ENCODE measurements around the gene GALNTL6.
"Not testable (repeated sequence)": the region's sequence is repeated elsewhere in the genome, so short reads cannot be mapped to it uniquely, and the experiment has no call there.

Gene GALNTL6

DNA sequence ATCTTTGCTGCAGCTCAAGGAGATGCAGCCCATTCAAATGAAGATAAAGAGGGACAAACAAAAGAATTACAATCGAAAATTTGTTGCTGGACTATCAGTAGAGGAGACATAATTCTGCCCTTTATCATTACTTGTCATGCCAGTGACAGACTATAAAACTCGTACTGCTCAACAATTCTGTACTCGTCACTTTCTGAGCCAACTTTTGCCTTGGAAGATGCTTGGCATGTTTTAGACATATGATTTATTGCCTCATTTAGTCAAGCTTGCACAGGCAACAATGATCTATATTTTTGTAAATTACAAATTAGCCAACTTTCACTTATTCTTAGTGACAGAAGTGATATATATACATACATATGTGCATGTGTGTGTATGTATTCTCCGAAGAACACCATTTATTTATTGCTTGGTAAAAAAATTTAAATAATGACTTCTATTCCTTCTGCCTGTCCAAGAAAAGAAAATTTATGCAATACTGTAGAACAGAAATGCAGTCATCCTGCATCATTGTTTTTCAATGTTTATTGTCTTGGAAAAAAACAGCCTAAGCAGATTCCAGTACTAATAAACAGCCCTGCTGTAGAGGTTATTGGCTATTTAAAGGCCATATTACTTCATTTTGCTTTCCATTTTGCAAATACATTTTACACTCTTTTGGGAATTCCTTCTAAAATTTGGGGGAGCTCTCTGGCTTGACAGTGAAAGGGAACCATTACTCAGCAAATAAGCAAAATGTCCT is 980.5 kb downstream of the GALNTL6 start:
- DNase-seq (ENCODE audit: insufficient read length, low spot score) = no peak
- FAIRE-seq = no peak

DNA sequence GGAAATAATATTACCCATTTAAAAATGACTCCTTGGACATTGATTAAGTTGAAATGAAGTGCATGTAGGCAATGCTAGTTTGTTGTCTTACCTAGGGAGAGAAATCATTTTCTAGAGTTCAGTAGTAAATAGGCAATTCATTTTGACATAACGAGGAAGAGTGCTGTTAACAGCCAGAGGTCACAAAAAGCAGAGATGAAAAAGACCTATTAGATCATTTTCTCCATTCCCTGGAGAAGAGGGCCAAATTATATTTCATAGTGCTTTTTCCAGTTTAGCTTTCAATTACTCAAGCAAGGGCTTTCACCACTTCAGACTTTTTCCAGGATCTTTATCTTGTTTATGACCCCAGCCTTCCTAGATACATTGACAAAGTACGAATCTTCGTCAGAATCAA is 981.1 kb downstream of the GALNTL6 start:
- TF ChIP-seq, protein P1, sequence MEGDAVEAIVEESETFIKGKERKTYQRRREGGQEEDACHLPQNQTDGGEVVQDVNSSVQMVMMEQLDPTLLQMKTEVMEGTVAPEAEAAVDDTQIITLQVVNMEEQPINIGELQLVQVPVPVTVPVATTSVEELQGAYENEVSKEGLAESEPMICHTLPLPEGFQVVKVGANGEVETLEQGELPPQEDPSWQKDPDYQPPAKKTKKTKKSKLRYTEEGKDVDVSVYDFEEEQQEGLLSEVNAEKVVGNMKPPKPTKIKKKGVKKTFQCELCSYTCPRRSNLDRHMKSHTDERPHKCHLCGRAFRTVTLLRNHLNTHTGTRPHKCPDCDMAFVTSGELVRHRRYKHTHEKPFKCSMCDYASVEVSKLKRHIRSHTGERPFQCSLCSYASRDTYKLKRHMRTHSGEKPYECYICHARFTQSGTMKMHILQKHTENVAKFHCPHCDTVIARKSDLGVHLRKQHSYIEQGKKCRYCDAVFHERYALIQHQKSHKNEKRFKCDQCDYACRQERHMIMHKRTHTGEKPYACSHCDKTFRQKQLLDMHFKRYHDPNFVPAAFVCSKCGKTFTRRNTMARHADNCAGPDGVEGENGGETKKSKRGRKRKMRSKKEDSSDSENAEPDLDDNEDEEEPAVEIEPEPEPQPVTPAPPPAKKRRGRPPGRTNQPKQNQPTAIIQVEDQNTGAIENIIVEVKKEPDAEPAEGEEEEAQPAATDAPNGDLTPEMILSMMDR (IDR thresholded peaks at IDR 0.05; ENCODE audit: insufficient read depth, missing control alignments) = no peak
- DNase-seq (ENCODE audit: insufficient read length, low spot score) (no peak), FAIRE-seq (no peak)

More for the DNA sequence above, 980.5 kb downstream of the GALNTL6 start:
- TF ChIP-seq, protein P1 (IDR thresholded peaks at IDR 0.05; ENCODE audit: insufficient read depth, missing control alignments) = no peak

DNA sequence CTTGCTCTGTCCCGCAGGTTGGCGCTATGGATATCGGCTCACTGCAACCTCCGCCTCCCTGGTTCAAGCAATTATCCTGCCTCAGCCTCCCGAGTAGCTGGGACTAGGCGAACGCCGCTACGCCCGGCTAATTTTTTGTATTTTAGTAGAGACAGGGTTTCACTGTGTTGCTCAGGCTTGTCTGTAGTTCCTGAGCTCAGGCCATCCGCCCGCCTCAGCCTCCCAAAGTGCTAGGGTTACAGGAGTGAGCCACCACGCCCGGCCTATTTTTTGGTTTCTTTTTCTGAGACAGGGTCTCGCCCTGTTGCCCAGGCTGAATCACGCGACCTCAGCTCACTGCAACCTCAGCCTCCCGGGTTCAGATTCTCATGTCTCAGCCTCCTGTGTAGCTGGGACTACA is 984.1 kb downstream of the GALNTL6 start:
- not testable (repeated sequence) for FAIRE-seq; DNase-seq (ENCODE audit: insufficient read length, low spot score)

DNA sequence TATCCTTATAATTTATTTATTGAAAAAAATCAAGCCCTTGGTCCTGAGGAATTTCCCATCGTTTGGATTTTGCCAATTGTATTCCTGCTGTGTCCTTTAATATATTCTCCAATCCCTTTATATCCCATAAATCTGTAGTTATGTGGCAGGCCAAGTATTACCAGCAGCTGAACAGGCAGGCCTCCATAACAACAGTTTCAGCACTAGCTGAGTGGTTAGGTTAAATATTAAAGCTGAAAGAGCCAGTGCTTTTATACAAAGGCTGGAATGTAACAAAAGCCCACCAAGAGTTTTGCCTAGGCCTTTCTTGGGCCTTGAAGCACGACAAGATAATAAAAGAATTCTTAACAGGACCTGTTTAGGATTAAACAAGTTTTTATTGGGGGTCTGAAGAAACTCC is 988.8 kb downstream of the GALNTL6 start:
- DNase-seq (ENCODE audit: insufficient read length, low spot score) = no peak

DNA sequence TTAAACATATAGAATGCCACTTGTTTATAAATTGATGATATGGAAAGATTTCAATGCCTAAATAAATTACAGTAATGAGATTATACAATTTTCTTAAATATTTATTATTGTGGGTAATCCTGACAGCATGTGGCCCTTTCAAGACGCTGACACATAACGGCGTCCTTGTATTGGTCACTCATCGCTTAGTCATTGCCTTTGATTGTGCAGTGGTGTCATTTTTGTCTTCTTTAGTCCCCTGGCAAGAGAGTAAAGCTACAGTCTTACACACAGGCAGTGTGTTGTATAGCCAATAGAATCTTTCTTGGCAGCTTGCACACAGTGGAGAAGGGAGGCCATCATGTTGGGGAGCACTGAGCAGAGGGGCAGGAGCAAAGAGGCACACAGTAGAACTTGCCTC is 993.6 kb downstream of the GALNTL6 start:
- DNase-seq (ENCODE audit: insufficient read length, low spot score) = no peak
- FAIRE-seq = no peak
- TF ChIP-seq, protein P1 (IDR thresholded peaks at IDR 0.05; ENCODE audit: insufficient read depth, missing control alignments) = no peak

More for the DNA sequence above, 988.8 kb downstream of the GALNTL6 start:
- no peak for FAIRE-seq
- TF ChIP-seq, protein P1 (IDR thresholded peaks at IDR 0.05; ENCODE audit: insufficient read depth, missing control alignments) = no peak

DNA sequence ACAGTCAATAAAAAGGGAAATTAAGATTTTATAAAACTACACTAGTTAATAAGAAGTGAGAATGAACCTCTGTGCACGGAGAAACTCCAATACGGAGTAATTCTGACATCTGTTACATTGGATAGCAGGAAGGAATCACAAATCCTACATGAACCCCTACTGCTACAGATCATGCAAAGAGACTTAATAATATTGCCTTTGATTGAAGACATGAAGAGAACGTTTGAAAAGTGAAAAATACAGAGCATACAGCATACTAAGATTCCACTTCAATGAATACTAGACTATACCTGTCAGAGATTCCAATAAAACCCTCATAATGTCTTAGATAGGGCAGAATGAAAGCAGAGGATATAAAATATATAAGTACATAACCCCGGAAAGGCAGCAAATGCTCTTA is 995.0 kb downstream of the GALNTL6 start:
- FAIRE-seq = peak; percentile 55
- TF ChIP-seq, protein P1 (IDR thresholded peaks at IDR 0.05; ENCODE audit: insufficient read depth, missing control alignments) = no peak
- DNase-seq (ENCODE audit: insufficient read length, low spot score) = no peak

DNA sequence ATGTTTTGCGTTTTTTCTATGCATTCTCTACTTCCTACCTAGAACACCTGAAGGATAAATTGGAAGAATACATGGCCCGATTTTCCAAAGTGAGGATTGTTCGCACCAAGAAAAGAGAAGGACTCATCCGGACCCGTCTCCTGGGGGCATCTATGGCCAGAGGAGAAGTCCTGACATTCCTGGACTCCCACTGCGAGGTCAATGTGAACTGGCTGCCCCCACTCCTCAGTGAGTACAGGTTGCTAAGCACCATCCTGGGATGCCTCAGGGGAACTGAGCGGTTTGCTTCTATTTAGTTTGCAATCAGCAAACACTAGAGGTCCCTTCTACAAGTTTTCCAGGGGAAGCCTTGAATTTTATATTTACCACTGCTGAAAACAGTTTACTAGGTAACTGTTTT is 996.1 kb downstream of the GALNTL6 start:
- FAIRE-seq = no peak
- no peak for DNase-seq (ENCODE audit: insufficient read length, low spot score)
- TF ChIP-seq, protein P1 (IDR thresholded peaks at IDR 0.05; ENCODE audit: insufficient read depth, missing control alignments) = no peak

All from D721Med (cell line).